ENCODE results near the gene PSD2. TPM values are rescaled to one million over a fixed set of nuclear protein-coding genes. Genes with fewer than 3 reads are reported as not detected.

Gene PSD2
- total and polyA plus RNA-seq, 4 donors: 0.05 TPM; not detected in 3

DNA sequence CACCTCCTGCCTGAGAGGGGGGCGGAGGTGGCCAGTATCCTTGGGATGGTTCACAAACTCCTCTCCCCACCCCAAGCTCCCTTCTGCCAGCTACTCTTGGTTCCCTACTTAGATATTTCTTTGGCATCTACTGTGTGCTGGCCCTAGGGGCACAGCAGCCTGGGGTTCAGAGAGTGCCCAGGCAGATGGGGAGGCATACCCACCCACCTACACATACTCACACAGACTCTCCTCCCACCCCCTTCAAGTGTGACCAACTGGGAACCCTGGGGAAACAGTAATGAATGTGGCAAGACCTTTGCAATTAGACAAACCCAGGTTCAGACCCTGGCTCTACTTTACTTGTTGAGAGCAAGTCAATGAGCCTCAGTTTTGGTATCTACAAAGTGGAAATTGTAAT is 44.4 kb upstream of the PSD2 start:
- peaks cover 0 to 5% (median 2%) of the 10 kb centered on the region in 4 donors for H3K27me3 ChIP-seq (ENCODE audit: control insufficient read depth in 4 of 4, insufficient read depth in 4 of 4, low read length in 3 of 4)
- no peak overlapping the region for H3K9ac ChIP-seq (ENCODE audit: low read depth in 1 of 2, low read length in 2 of 2)
- peaks cover 8 to 22% (median 15%) of the 10 kb centered on the region in 4 donors for H3K4me1 ChIP-seq (ENCODE audit: control insufficient read depth in 4 of 4, insufficient read depth in 4 of 4, low read length in 3 of 4)
- no peaks in the 10 kb centered on the region for H3K36me3 ChIP-seq (ENCODE audit: control insufficient read depth in 4 of 4, insufficient read depth in 3 of 4, low read depth in 1 of 4, low read length in 3 of 4)
- TF ChIP-seq, protein P1, sequence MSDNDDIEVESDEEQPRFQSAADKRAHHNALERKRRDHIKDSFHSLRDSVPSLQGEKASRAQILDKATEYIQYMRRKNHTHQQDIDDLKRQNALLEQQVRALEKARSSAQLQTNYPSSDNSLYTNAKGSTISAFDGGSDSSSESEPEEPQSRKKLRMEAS (IDR thresholded peaks at IDR 0.05): no peak
- TF ChIP-seq HNF4G (IDR thresholded peaks at IDR 0.05) (no peak), RAD21 (IDR thresholded peaks at IDR 0.05) (no peak), FOXA1 (IDR thresholded peaks at IDR 0.05) (no peak), JUND (IDR thresholded peaks at IDR 0.05) (no peak), RXRA (IDR thresholded peaks at IDR 0.05) (no peak), CTCF (IDR thresholded peaks at IDR 0.05; ENCODE audit: low read depth, low read length, missing input control) (no peak), FOXA2 (IDR thresholded peaks at IDR 0.05) (no peak), EGR1 (IDR thresholded peaks at IDR 0.05; ENCODE audit: low read depth in 2 of 2) (no peak), REST (IDR thresholded peaks at IDR 0.05) (no peak), NR2F2 (IDR thresholded peaks at IDR 0.05) (no peak), TAF1 (conservative IDR thresholded peaks at IDR 0.05) (no peak)
- no peaks in the 10 kb centered on the region for H3K9me3 ChIP-seq (ENCODE audit: control insufficient read depth in 4 of 4, low read length in 3 of 4)
- no peak overlapping the region for H3K27ac ChIP-seq (ENCODE audit: low read depth in 1 of 2, low read length in 2 of 2)
- 97% methylated on average over 1 of the region's 1 CpG for WGBS
- DNase-seq (ENCODE audit: low spot score): no peak
- no peak overlapping the region for H3K4me3 ChIP-seq (ENCODE audit: low read depth in 1 of 3, low read length in 3 of 3)

- TF ChIP-seq, protein P2, sequence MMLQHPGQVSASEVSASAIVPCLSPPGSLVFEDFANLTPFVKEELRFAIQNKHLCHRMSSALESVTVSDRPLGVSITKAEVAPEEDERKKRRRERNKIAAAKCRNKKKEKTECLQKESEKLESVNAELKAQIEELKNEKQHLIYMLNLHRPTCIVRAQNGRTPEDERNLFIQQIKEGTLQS (IDR thresholded peaks at IDR 0.05): no peak
- no peak for TF ChIP-seq YY1 (IDR thresholded peaks at IDR 0.05)
- no peak for TF ChIP-seq EGR1 (IDR thresholded peaks at IDR 0.05; ENCODE audit: low read depth in 2 of 2)
- TF ChIP-seq, protein P1 (IDR thresholded peaks at IDR 0.05): no peak
- TF ChIP-seq FOXA1 (IDR thresholded peaks at IDR 0.05): no peak
- no peak for TF ChIP-seq RXRA (IDR thresholded peaks at IDR 0.05)
- no peak for TF ChIP-seq FOXA2 (IDR thresholded peaks at IDR 0.05)
- TF ChIP-seq HNF4G (IDR thresholded peaks at IDR 0.05): no peak
- no peak for TF ChIP-seq HNF4A (conservative IDR thresholded peaks at IDR 0.05)
- TF ChIP-seq TAF1 (conservative IDR thresholded peaks at IDR 0.05): no peak
- no peak for TF ChIP-seq RAD21 (IDR thresholded peaks at IDR 0.05)
- no peak for TF ChIP-seq GABPA (IDR thresholded peaks at IDR 0.05 in 1 of 2, conservative IDR thresholded peaks at IDR 0.05 in 1 of 2)
- no peak for TF ChIP-seq SP1 (IDR thresholded peaks at IDR 0.05)
- 63% methylated on average over 16 of the region's 16 CpGs for WGBS
- Histone ChIP-seq H3K27me3 (ENCODE audit: control insufficient read depth in 4 of 4, insufficient read depth in 4 of 4, low read length in 3 of 4) (peaks cover 0 to 5% (median 2%) of the 10 kb centered on the region in 4 donors), H3K36me3 (ENCODE audit: control insufficient read depth in 4 of 4, insufficient read depth in 3 of 4, low read depth in 1 of 4, low read length in 3 of 4) (no peaks in the 10 kb centered on the region), H3K9me3 (ENCODE audit: control insufficient read depth in 4 of 4, low read length in 3 of 4) (no peaks in the 10 kb centered on the region), H3K27ac (ENCODE audit: low read depth in 1 of 2, low read length in 2 of 2) (no peak overlapping the region), H3K4me1 (ENCODE audit: control insufficient read depth in 4 of 4, insufficient read depth in 4 of 4, low read length in 3 of 4) (peaks cover 3 to 8% (median 5%) of the 10 kb centered on the region in 4 donors), H3K4me3 (ENCODE audit: low read depth in 1 of 3, low read length in 3 of 3) (no peak overlapping the region), H3K9ac (ENCODE audit: low read depth in 1 of 2, low read length in 2 of 2) (no peak overlapping the region)
- DNase-seq (ENCODE audit: low spot score): no peak
Observed at GRCh38 chr5:139752506-139753473, 42.8 kb upstream of the PSD2 start.
